ENCODE measurements around the gene IGSF8. TPM values are rescaled to one million over a fixed set of nuclear protein-coding genes. Genes with fewer than 3 reads are reported as not detected.
A peak's percentile ranks its signal among the peaks of the same experiment; 100 is the strongest.

IGSF8 gene
- 10 to 100 TPM; 11.0 to 34.5 (median 21.5) TPM for polyA plus RNA-seq
- long read RNA-seq, donor 1, result 0 reads
- long read RNA-seq, donor 2, result 0 reads
- long read RNA-seq, donor 3, partial matches to known transcripts, result 7 of 12 reads
- long read RNA-seq, donor 3, other reads (novel, unspliced or antisense), result 0 of 12 reads
- long read RNA-seq, donor 4, result 0 reads
- long read RNA-seq, donor 5, partial matches to known transcripts, result 0 of 1 reads
- long read RNA-seq, donor 5, other reads (novel, unspliced or antisense), result 0 of 1 reads
- long read RNA-seq, donor 6, partial matches to known transcripts, result 5 of 9 reads
- long read RNA-seq, donor 6, other reads (novel, unspliced or antisense), result 0 of 9 reads
- long read RNA-seq, donor 7, result 0 reads
- long read RNA-seq, donor 8, result 0 reads
- long read RNA-seq, donor 9, partial matches to known transcripts, result 0 of 1 reads
- long read RNA-seq, donor 9, other reads (novel, unspliced or antisense), result 0 of 1 reads
- long read RNA-seq, donor 10, partial matches to known transcripts, result 0 of 3 reads
- long read RNA-seq, donor 10, other reads (novel, unspliced or antisense), result 0 of 3 reads

- DNase-seq (peak; percentile 88 to 93), FAIRE-seq (no peak)
- WGBS, 3 donors, result 1 to 3% (median 3%) methylated on average over 31 to 64 of the region's 64 CpGs
- Histone ChIP-seq H3K27ac (ENCODE audit: low read depth in 1 of 3, low read length in 2 of 3) (peak within 1 kb of the TSS; percentile 89 to 91 (median 90)), H3K36me3 (ENCODE audit: control insufficient read depth in 3 of 3, insufficient read depth in 2 of 3, low read depth in 1 of 3, low read length in 3 of 3) (peaks cover 0 to 24% (median 2%) of the 10 kb centered on the region in 3 donors), H3K4me1 (ENCODE audit: control insufficient read depth in 3 of 3, insufficient read depth in 2 of 3, low read depth in 1 of 3, low read length in 2 of 3) (peaks cover 13 to 64% (median 26%) of the 10 kb centered on the region in 3 donors), H3K4me3 (ENCODE audit: low read depth in 1 of 3, low read length in 3 of 3) (peak within 1 kb of the TSS; percentile 59 to 82 (median 70)), H3K27me3 (ENCODE audit: control insufficient read depth in 3 of 3, insufficient read depth in 3 of 3, low read length in 3 of 3) (peaks cover 0 to 2% (median 0%) of the 10 kb centered on the region in 3 donors), H3K9me3 (ENCODE audit: control insufficient read depth in 2 of 2, insufficient read depth in 1 of 2, low read depth in 1 of 2, low read length in 1 of 2) (no peaks in the 10 kb centered on the region)
These were observed at the start of gene IGSF8 for GRCh38 chr1:160097911-160098851. TSS of gene IGSF8 (minus strand) at chr1:160098619. CDS start at chr1:160098472, 147 bp downstream.

- no peaks in the 10 kb centered on the region for H3K27me3 ChIP-seq (ENCODE audit: control insufficient read depth in 3 of 3, insufficient read depth in 3 of 3, low read length in 3 of 3)
- 84 to 91% (median 86%) methylated on average over 3 of the region's 3 CpGs for WGBS, 3 donors
- H3K27ac ChIP-seq (ENCODE audit: low read depth in 1 of 3, low read length in 2 of 3), result no peak overlapping the region
- DNase-seq, result no peak
- H3K9me3 ChIP-seq (ENCODE audit: control insufficient read depth in 2 of 2, insufficient read depth in 1 of 2, low read depth in 1 of 2, low read length in 1 of 2), result no peaks in the 10 kb centered on the region
- H3K4me3 ChIP-seq (ENCODE audit: low read depth in 1 of 3, low read length in 3 of 3), result no peak overlapping the region
- no peak for FAIRE-seq
- H3K4me1 ChIP-seq (ENCODE audit: control insufficient read depth in 3 of 3, insufficient read depth in 2 of 3, low read depth in 1 of 3, low read length in 2 of 3), result no peaks in the 10 kb centered on the region
- H3K36me3 ChIP-seq (ENCODE audit: control insufficient read depth in 3 of 3, insufficient read depth in 2 of 3, low read depth in 1 of 3, low read length in 3 of 3), result no peaks in the 10 kb centered on the region
These were observed 49.7 kb upstream of the IGSF8 start for GRCh38 chr1:160148121-160148520.

- Histone ChIP-seq H3K4me3 (ENCODE audit: low read depth in 1 of 3, low read length in 3 of 3) (no peak overlapping the region), H3K36me3 (ENCODE audit: control insufficient read depth in 3 of 3, insufficient read depth in 2 of 3, low read depth in 1 of 3, low read length in 3 of 3) (no peaks in the 10 kb centered on the region), H3K9me3 (ENCODE audit: control insufficient read depth in 2 of 2, insufficient read depth in 1 of 2, low read depth in 1 of 2, low read length in 1 of 2) (no peaks in the 10 kb centered on the region), H3K27me3 (ENCODE audit: control insufficient read depth in 3 of 3, insufficient read depth in 3 of 3, low read length in 3 of 3) (peaks cover 0 to 6% (median 0%) of the 10 kb centered on the region in 3 donors), H3K4me1 (ENCODE audit: control insufficient read depth in 3 of 3, insufficient read depth in 2 of 3, low read depth in 1 of 3, low read length in 2 of 3) (no peaks in the 10 kb centered on the region), H3K27ac (ENCODE audit: low read depth in 1 of 3, low read length in 2 of 3) (no peak overlapping the region)
- DNase-seq (no peak), FAIRE-seq (no peak)
- 90 to 93% (median 91%) methylated on average over 14 of the region's 14 CpGs for WGBS, 3 donors
These were observed 47.7 kb upstream of the IGSF8 start for GRCh38 chr1:160146107-160146506.

GRCh38 chr1:160144921-160145320, 46.5 kb upstream of the IGSF8 start:
- Histone ChIP-seq H3K9me3 (ENCODE audit: control insufficient read depth in 2 of 2, insufficient read depth in 1 of 2, low read depth in 1 of 2, low read length in 1 of 2) (no peaks in the 10 kb centered on the region), H3K36me3 (ENCODE audit: control insufficient read depth in 3 of 3, insufficient read depth in 2 of 3, low read depth in 1 of 3, low read length in 3 of 3) (no peaks in the 10 kb centered on the region), H3K4me3 (ENCODE audit: low read depth in 1 of 3, low read length in 3 of 3) (no peak overlapping the region), H3K27ac (ENCODE audit: low read depth in 1 of 3, low read length in 2 of 3) (no peak overlapping the region), H3K27me3 (ENCODE audit: control insufficient read depth in 3 of 3, insufficient read depth in 3 of 3, low read length in 3 of 3) (peaks cover 0 to 6% (median 0%) of the 10 kb centered on the region in 3 donors), H3K4me1 (ENCODE audit: control insufficient read depth in 3 of 3, insufficient read depth in 2 of 3, low read depth in 1 of 3, low read length in 2 of 3) (no peaks in the 10 kb centered on the region)
- FAIRE-seq (no peak), DNase-seq (no peak)
- WGBS, 3 donors, result 61 to 73% (median 62%) methylated on average over 4 of the region's 4 CpGs

- Histone ChIP-seq H3K27ac (ENCODE audit: low read depth in 1 of 3, low read length in 2 of 3) (no peak overlapping the region), H3K4me1 (ENCODE audit: control insufficient read depth in 3 of 3, insufficient read depth in 2 of 3, low read depth in 1 of 3, low read length in 2 of 3) (no peaks in the 10 kb centered on the region), H3K4me3 (ENCODE audit: low read depth in 1 of 3, low read length in 3 of 3) (no peak overlapping the region), H3K9me3 (ENCODE audit: control insufficient read depth in 2 of 2, insufficient read depth in 1 of 2, low read depth in 1 of 2, low read length in 1 of 2) (no peaks in the 10 kb centered on the region), H3K36me3 (ENCODE audit: control insufficient read depth in 3 of 3, insufficient read depth in 2 of 3, low read depth in 1 of 3, low read length in 3 of 3) (no peaks in the 10 kb centered on the region), H3K27me3 (ENCODE audit: control insufficient read depth in 3 of 3, insufficient read depth in 3 of 3, low read length in 3 of 3) (peaks cover 0 to 6% (median 0%) of the 10 kb centered on the region in 3 donors)
- FAIRE-seq, result no peak
- 21 to 33% (median 26%) methylated on average over 1 of the region's 1 CpG for WGBS, 3 donors
- DNase-seq, result no peak
These were observed 45.3 kb upstream of the IGSF8 start for GRCh38 chr1:160143695-160144094.

GRCh38 chr1:160139840-160140239, 41.4 kb upstream of the IGSF8 start:
- H3K9me3 ChIP-seq (ENCODE audit: control insufficient read depth in 2 of 2, insufficient read depth in 1 of 2, low read depth in 1 of 2, low read length in 1 of 2), result no peaks in the 10 kb centered on the region
- 94% methylated on average over 8 of the region's 8 CpGs for WGBS, 3 donors
- H3K27me3 ChIP-seq (ENCODE audit: control insufficient read depth in 3 of 3, insufficient read depth in 3 of 3, low read length in 3 of 3), result peaks cover 0 to 6% (median 2%) of the 10 kb centered on the region in 3 donors
- H3K27ac ChIP-seq (ENCODE audit: low read depth in 1 of 3, low read length in 2 of 3), result no peak overlapping the region
- no peak for DNase-seq
- H3K4me3 ChIP-seq (ENCODE audit: low read depth in 1 of 3, low read length in 3 of 3), result no peak overlapping the region
- no peak for FAIRE-seq
- no peaks in the 10 kb centered on the region for H3K36me3 ChIP-seq (ENCODE audit: control insufficient read depth in 3 of 3, insufficient read depth in 2 of 3, low read depth in 1 of 3, low read length in 3 of 3)
- H3K4me1 ChIP-seq (ENCODE audit: control insufficient read depth in 3 of 3, insufficient read depth in 2 of 3, low read depth in 1 of 3, low read length in 2 of 3), result no peaks in the 10 kb centered on the region

- Histone ChIP-seq H3K36me3 (ENCODE audit: control insufficient read depth in 3 of 3, insufficient read depth in 2 of 3, low read depth in 1 of 3, low read length in 3 of 3) (no peaks in the 10 kb centered on the region), H3K9me3 (ENCODE audit: control insufficient read depth in 2 of 2, insufficient read depth in 1 of 2, low read depth in 1 of 2, low read length in 1 of 2) (no peaks in the 10 kb centered on the region), H3K27ac (ENCODE audit: low read depth in 1 of 3, low read length in 2 of 3) (no peak overlapping the region), H3K4me1 (ENCODE audit: control insufficient read depth in 3 of 3, insufficient read depth in 2 of 3, low read depth in 1 of 3, low read length in 2 of 3) (no peaks in the 10 kb centered on the region), H3K4me3 (ENCODE audit: low read depth in 1 of 3, low read length in 3 of 3) (no peak overlapping the region), H3K27me3 (ENCODE audit: control insufficient read depth in 3 of 3, insufficient read depth in 3 of 3, low read length in 3 of 3) (peaks cover 0 to 6% (median 2%) of the 10 kb centered on the region in 3 donors)
- DNase-seq (no peak), FAIRE-seq (no peak)
- 78 to 88% (median 80%) methylated on average over 8 of the region's 8 CpGs for WGBS, 3 donors
These were observed 38.9 kb upstream of the IGSF8 start for GRCh38 chr1:160137216-160137862.

- H3K4me1 ChIP-seq (ENCODE audit: control insufficient read depth in 3 of 3, insufficient read depth in 2 of 3, low read depth in 1 of 3, low read length in 2 of 3), result no peaks in the 10 kb centered on the region
- H3K27ac ChIP-seq (ENCODE audit: low read depth in 1 of 3, low read length in 2 of 3), result no peak overlapping the region
- no peaks in the 10 kb centered on the region for H3K36me3 ChIP-seq (ENCODE audit: control insufficient read depth in 3 of 3, insufficient read depth in 2 of 3, low read depth in 1 of 3, low read length in 3 of 3)
- DNase-seq, result no peak
- H3K9me3 ChIP-seq (ENCODE audit: control insufficient read depth in 2 of 2, insufficient read depth in 1 of 2, low read depth in 1 of 2, low read length in 1 of 2), result no peaks in the 10 kb centered on the region
- H3K27me3 ChIP-seq (ENCODE audit: control insufficient read depth in 3 of 3, insufficient read depth in 3 of 3, low read length in 3 of 3), result peaks cover 0 to 2% (median 2%) of the 10 kb centered on the region in 3 donors
- WGBS, 3 donors, result 86 to 93% (median 87%) methylated on average over 5 of the region's 5 CpGs
- H3K4me3 ChIP-seq (ENCODE audit: low read depth in 1 of 3, low read length in 3 of 3), result no peak overlapping the region
- no peak for FAIRE-seq
These were observed 38.4 kb upstream of the IGSF8 start for GRCh38 chr1:160136926-160137200.

Measured in small intestine (tissue), 16 donors.